ENCODE results near the gene GEMIN4. TPM values are rescaled to one million over a fixed set of nuclear protein-coding genes. Genes with fewer than 3 reads are reported as not detected.
A peak's percentile ranks its signal among the peaks of the same experiment; 100 is the strongest.

Gene GEMIN4
- total RNA-seq, 2 experiments from 2014 or later: 49.7 to 56.1 TPM

- H3K36me3 Mint-ChIP-seq (ENCODE audit: low read depth): no peaks in the 10 kb centered on the region
- no peak overlapping the region for H3K27ac Mint-ChIP-seq
- H3K9me3 Mint-ChIP-seq (ENCODE audit: low read depth): no peaks in the 10 kb centered on the region
- H3K4me3 Mint-ChIP-seq: no peak overlapping the region
- ChIA-PET CTCF (no interaction called here), POLR2A (no interaction called here)
- no peak for ATAC-seq
- no peaks in the 10 kb centered on the region for H3K4me1 Mint-ChIP-seq
- peaks cover 7% of the 10 kb centered on the region for H3K27me3 Mint-ChIP-seq
- intact Hi-C loops (cut with DNase I, micrococcal nuclease): no loop called here
- DNase-seq: no peak
These were observed 27.0 kb downstream of the GEMIN4 start for GRCh38 chr17:725084-725483.

GRCh38 chr17:721540-721937 is 30.5 kb downstream of the GEMIN4 start:
- no peaks in the 10 kb centered on the region for H3K9me3 Mint-ChIP-seq (ENCODE audit: low read depth)
- intact Hi-C loops (cut with DNase I, micrococcal nuclease): no loop called here
- ChIA-PET CTCF (interaction anchor here (0.5 to 0.9 kb wide), 2 partner anchors 21 to 24 kb away, joined by 3 to 7 read pairs; no protein-coding TSS in a partner anchor), POLR2A (interaction anchor here (0.6 kb wide), 1 partner anchor 102 kb away, joined by 5 read pairs; no protein-coding TSS in a partner anchor)
- H3K36me3 Mint-ChIP-seq (ENCODE audit: low read depth): no peaks in the 10 kb centered on the region
- H3K27me3 Mint-ChIP-seq: no peaks in the 10 kb centered on the region
- no peak overlapping the region for H3K27ac Mint-ChIP-seq
- DNase-seq: no peak
- no peak overlapping the region for H3K4me3 Mint-ChIP-seq
- H3K4me1 Mint-ChIP-seq: peaks cover 4% of the 10 kb centered on the region
- ATAC-seq: no peak

- ATAC-seq (no peak), DNase-seq (no peak)
- CTCF ChIA-PET: interaction anchor here (0.5 to 0.9 kb wide), 2 partner anchors 20 to 25 kb away, joined by 3 to 7 read pairs; no protein-coding TSS in a partner anchor
- intact Hi-C loops (cut with DNase I, micrococcal nuclease): no loop called here
- Mint-ChIP-seq H3K4me1 (peaks cover 5% of the 10 kb centered on the region), H3K9me3 (ENCODE audit: low read depth) (no peaks in the 10 kb centered on the region), H3K27ac (no peak overlapping the region), H3K4me3 (no peak overlapping the region), H3K27me3 (no peaks in the 10 kb centered on the region), H3K36me3 (ENCODE audit: low read depth) (no peaks in the 10 kb centered on the region)
- POLR2A ChIA-PET: no interaction called here
These were observed 31.1 kb downstream of the GEMIN4 start for GRCh38 chr17:720706-721539.

- Mint-ChIP-seq H3K4me3 (no peak overlapping the region), H3K9me3 (ENCODE audit: low read depth) (no peaks in the 10 kb centered on the region), H3K27me3 (no peaks in the 10 kb centered on the region), H3K4me1 (peaks cover 17% of the 10 kb centered on the region), H3K27ac (no peak overlapping the region), H3K36me3 (ENCODE audit: low read depth) (peaks cover 3% of the 10 kb centered on the region)
- ChIA-PET CTCF (interaction anchor here (0.7 kb wide), 1 partner anchor 302 kb away, joined by 4 read pairs; no protein-coding TSS in a partner anchor), POLR2A (no interaction called here)
- ATAC-seq (no peak), DNase-seq (no peak)
- intact Hi-C loops (cut with DNase I, micrococcal nuclease): loop anchor here in 1 of 2 experiments (10.0 kb wide), 1 partner anchor 277 kb away; the partner anchor contains the start of gene TIMM22
These were observed 34.0 kb downstream of the GEMIN4 start for GRCh38 chr17:718075-718474.

- intact Hi-C loops (cut with DNase I, micrococcal nuclease): loop anchor here in 1 of 2 experiments (10.0 kb wide), 1 partner anchor 323 kb away; no protein-coding TSS in a partner anchor
- Mint-ChIP-seq H3K4me1 (peaks cover 18% of the 10 kb centered on the region), H3K36me3 (ENCODE audit: low read depth) (peaks cover 16% of the 10 kb centered on the region), H3K27me3 (no peaks in the 10 kb centered on the region), H3K9me3 (ENCODE audit: low read depth) (no peaks in the 10 kb centered on the region), H3K4me3 (no peak overlapping the region), H3K27ac (no peak overlapping the region)
- CTCF ChIA-PET: no interaction called here
- DNase-seq: no peak
- ATAC-seq: no peak
- POLR2A ChIA-PET: no interaction called here
These were observed 43.9 kb downstream of the GEMIN4 start for GRCh38 chr17:708132-708531.

- Mint-ChIP-seq H3K9me3 (ENCODE audit: low read depth) (no peaks in the 10 kb centered on the region), H3K27ac (no peak overlapping the region), H3K27me3 (no peaks in the 10 kb centered on the region), H3K4me3 (no peak overlapping the region), H3K36me3 (ENCODE audit: low read depth) (peaks cover 16% of the 10 kb centered on the region), H3K4me1 (peaks cover 9% of the 10 kb centered on the region)
- ChIA-PET POLR2A (no interaction called here), CTCF (interaction anchor here (0.6 to 1.6 kb wide), 4 partner anchors 11 to 297 kb away, joined by 3 to 14 read pairs (median 3); no protein-coding TSS in a partner anchor)
- no peak for DNase-seq
- intact Hi-C loops (cut with DNase I, micrococcal nuclease): loop anchor here in 1 of 2 experiments (10.0 kb wide), 1 partner anchor 321 kb away; no protein-coding TSS in a partner anchor
- no peak for ATAC-seq
These were observed 46.2 kb downstream of the GEMIN4 start for GRCh38 chr17:705863-706262.

- no peaks in the 10 kb centered on the region for H3K9me3 Mint-ChIP-seq (ENCODE audit: low read depth)
- peaks cover 9% of the 10 kb centered on the region for H3K4me1 Mint-ChIP-seq
- peaks cover 16% of the 10 kb centered on the region for H3K36me3 Mint-ChIP-seq (ENCODE audit: low read depth)
- CTCF ChIA-PET: interaction anchor here (0.6 to 2.1 kb wide), 4 partner anchors 10 to 812 kb away, joined by 3 to 14 read pairs (median 5); partner anchors contain the start of gene INPP5K
- POLR2A ChIA-PET: no interaction called here
- H3K27me3 Mint-ChIP-seq: no peaks in the 10 kb centered on the region
- DNase-seq: no peak
- H3K27ac Mint-ChIP-seq: no peak overlapping the region
- intact Hi-C loops (cut with DNase I, micrococcal nuclease): loop anchor here in 1 of 2 experiments (10.0 kb wide), 1 partner anchor 320 kb away; no protein-coding TSS in a partner anchor
- ATAC-seq: no peak
- H3K4me3 Mint-ChIP-seq: no peak overlapping the region
These were observed 47.1 kb downstream of the GEMIN4 start for GRCh38 chr17:705011-705410.

GRCh38 chr17:704111-704864 is 47.8 kb downstream of the GEMIN4 start:
- Mint-ChIP-seq H3K4me3 (no peak overlapping the region), H3K27me3 (no peaks in the 10 kb centered on the region), H3K9me3 (ENCODE audit: low read depth) (no peaks in the 10 kb centered on the region), H3K4me1 (peaks cover 5% of the 10 kb centered on the region), H3K27ac (no peak overlapping the region), H3K36me3 (ENCODE audit: low read depth) (peaks cover 14% of the 10 kb centered on the region)
- intact Hi-C loops (cut with DNase I, micrococcal nuclease): loop anchor here in 1 of 2 experiments (10.0 kb wide), 1 partner anchor 319 kb away; no protein-coding TSS in a partner anchor
- DNase-seq (no peak), ATAC-seq (no peak)
- POLR2A ChIA-PET: no interaction called here
- CTCF ChIA-PET: interaction anchor here (0.6 to 2.1 kb wide), 5 partner anchors 9 to 290 kb away, joined by 3 to 14 read pairs (median 5); no protein-coding TSS in a partner anchor

- CTCF ChIA-PET: interaction anchor here (0.9 to 2.1 kb wide), 3 partner anchors 17 to 289 kb away, joined by 4 to 6 read pairs (median 4); no protein-coding TSS in a partner anchor
- no peaks in the 10 kb centered on the region for H3K4me1 Mint-ChIP-seq
- DNase-seq (no peak), ATAC-seq (no peak)
- intact Hi-C loops (cut with DNase I, micrococcal nuclease): loop anchor here in 1 of 2 experiments (10.0 kb wide), 1 partner anchor 318 kb away; no protein-coding TSS in a partner anchor
- no peaks in the 10 kb centered on the region for H3K27me3 Mint-ChIP-seq
- H3K27ac Mint-ChIP-seq: no peak overlapping the region
- POLR2A ChIA-PET: no interaction called here
- no peaks in the 10 kb centered on the region for H3K9me3 Mint-ChIP-seq (ENCODE audit: low read depth)
- no peak overlapping the region for H3K4me3 Mint-ChIP-seq
- H3K36me3 Mint-ChIP-seq (ENCODE audit: low read depth): peaks cover 9% of the 10 kb centered on the region
These were observed 48.8 kb downstream of the GEMIN4 start for GRCh38 chr17:703081-703875.

- Mint-ChIP-seq H3K9me3 (ENCODE audit: low read depth) (no peaks in the 10 kb centered on the region), H3K36me3 (ENCODE audit: low read depth) (peaks cover 23% of the 10 kb centered on the region), H3K27me3 (no peaks in the 10 kb centered on the region), H3K27ac (no peak overlapping the region), H3K4me3 (no peak overlapping the region), H3K4me1 (no peaks in the 10 kb centered on the region)
- ChIA-PET POLR2A (no interaction called here), CTCF (interaction anchor here (0.5 to 5.4 kb wide), 34 partner anchors 8 to 558 kb away, joined by 3 to 68 read pairs (median 4); partner anchors contain the start of genes GLOD4, MRM3 and VPS53)
- intact Hi-C loops (cut with DNase I, micrococcal nuclease): loop anchor here (1.0 to 10.0 kb wide), 3 partner anchors 288 to 556 kb away; no protein-coding TSS in a partner anchor
- ATAC-seq (peak; percentile 65), DNase-seq (no peak)
These were observed 51.5 kb downstream of the GEMIN4 start for GRCh38 chr17:700504-701094.
